C4-2B (cell line): ENCODE results near the gene DNAJC7.

ENCODE experiments used
- H3K27ac ChIP-seq: fragments of 450-650 bp; 2 replicates; pipeline ENCODE4 v1.5.1; 2017
- CTCF ChIP-seq: fragments of 450-650 bp; conservative IDR thresholded peaks from 2 replicates; pipeline ENCODE4 v1.5.1; 2017; ENCODE audit warnings: mild to moderate bottlenecking
- ZFX ChIP-seq: fragments of 450-650 bp; IDR thresholded peaks from 2 replicates; pipeline ENCODE4 v1.6.1; 2017

Gene DNAJC7

GRCh38 chr17:42027590-42027889 lies 10.3 kb upstream of the DNAJC7 start:
- TF ChIP-seq CTCF (no peak), ZFX (no peak)
- H3K27ac ChIP-seq = no peak overlapping the region

DNA sequence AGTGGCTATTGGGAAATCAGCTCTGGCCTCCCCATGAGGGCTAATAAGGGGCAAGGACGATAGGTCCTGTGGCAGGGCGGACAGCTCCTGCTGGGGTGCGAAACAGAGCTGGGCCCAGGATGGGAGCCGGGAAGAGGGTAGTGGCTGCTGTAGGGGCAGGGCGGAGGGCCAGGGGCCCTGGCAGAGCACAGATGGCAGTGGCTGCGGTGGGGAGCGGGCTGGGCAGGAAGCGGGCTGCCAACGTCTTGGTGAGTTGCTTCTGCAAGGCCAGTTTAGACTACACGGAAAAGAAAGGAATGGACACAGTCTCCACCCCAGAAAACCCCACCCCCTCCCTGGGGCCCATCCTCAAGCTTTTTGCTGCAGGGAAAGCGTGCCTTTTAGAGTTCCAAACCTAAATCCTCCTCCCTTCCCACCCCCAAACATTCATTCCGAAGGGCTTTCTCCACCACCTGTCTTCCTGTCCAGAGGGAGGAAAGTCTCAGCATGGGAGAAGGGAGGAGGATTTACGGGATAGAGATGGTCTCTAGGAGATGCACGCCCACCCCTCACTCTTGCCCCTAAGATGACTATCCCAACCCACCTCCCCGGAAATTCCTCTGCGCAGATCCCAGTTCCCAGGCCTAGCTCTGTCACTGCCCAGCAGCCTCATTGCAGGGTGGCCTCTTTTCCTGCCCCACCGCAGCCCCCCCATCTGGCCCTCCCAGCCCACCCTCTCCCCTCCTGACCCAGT lies 9.8 kb upstream of the DNAJC7 start:
- no peak for TF ChIP-seq CTCF
- TF ChIP-seq ZFX = no peak
- no peak overlapping the region for H3K27ac ChIP-seq

DNA sequence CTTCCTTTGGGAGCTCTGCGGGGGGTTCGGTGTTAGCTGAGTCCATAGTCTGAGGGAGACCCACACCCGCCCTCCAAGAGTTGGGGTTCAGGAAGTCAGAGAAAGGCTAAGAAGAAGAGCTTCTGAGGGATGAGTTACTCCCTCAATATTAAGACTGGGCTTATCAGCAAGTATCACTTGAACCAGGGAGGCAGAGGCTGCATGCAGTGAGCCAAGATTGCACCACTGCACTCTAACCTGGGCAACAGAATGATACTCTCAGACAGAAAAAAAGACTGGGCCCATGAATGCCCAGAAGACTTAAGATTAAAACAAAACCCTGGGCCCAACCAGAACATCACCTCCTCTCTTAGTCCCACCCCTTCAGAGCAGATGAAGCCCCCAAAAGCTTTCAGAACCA lies 8.7 kb upstream of the DNAJC7 start:
- TF ChIP-seq CTCF = no peak
- no peak for TF ChIP-seq ZFX
- no peak overlapping the region for H3K27ac ChIP-seq

DNA sequence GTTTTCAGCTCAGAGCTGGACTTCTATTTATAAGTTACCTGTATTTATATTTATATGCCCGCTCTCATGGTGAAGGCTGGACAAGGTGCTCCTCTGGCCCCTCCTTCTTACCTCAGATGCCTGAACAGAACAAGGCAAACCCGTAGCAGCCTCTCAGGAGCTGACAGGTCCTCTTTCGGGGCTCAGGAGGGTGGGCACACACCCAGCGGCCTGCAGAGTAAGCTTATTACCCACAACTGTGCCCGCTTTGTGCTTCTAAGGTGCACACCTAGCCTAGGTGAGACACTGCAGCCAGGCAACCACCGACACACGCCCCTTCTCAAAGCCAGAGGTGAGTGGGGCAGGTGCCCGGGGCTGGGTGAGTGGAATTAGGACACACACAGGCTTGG lies 7.9 kb upstream of the DNAJC7 start:
- no peak; the same call in none of the 2 replicates for TF ChIP-seq CTCF
- TF ChIP-seq ZFX = no peak
- no peak overlapping the region for H3K27ac ChIP-seq

GRCh38 chr17:42023524-42024349 lies 6.5 kb upstream of the DNAJC7 start:
- TF ChIP-seq CTCF (no peak), ZFX (no peak; the same call in 1 of the 2 replicates)
- H3K27ac ChIP-seq = no peak overlapping the region

DNA sequence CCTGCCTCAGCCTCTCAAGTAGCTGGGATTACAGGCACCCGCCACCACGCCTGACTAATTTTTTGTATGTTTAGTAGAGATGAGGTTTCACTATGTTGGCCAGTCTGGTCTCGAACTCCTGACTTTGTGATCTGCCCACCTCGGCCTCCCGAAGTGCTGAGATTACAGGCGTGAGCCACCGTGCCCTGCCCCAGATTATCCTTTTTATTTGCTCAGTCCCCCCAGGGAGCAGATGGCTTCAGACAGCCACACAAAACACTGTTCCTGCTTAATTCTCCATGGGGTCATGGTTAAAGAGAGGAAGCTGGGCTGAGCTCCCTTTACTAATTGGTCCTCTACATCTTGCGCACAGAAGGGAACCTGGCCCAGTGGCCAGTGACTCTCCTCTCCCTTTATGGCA lies 3.6 kb upstream of the DNAJC7 start:
- H3K27ac ChIP-seq = peak overlapping the region; percentile 79

- peak; percentile 99 for TF ChIP-seq CTCF
- no peak for TF ChIP-seq ZFX
- peak within 1 kb of the TSS; percentile 79 for H3K27ac ChIP-seq
Observed at GRCh38 chr17:42019509-42020404, 2.5 kb upstream of the DNAJC7 start, which contains the start of gene NKIRAS2. TSS of gene NKIRAS2 (plus strand) at chr17:42020090. CDS start at chr17:42021578, 1,488 bp downstream.
